ENCODE measurements around the gene IFNGR2.

DNA sequence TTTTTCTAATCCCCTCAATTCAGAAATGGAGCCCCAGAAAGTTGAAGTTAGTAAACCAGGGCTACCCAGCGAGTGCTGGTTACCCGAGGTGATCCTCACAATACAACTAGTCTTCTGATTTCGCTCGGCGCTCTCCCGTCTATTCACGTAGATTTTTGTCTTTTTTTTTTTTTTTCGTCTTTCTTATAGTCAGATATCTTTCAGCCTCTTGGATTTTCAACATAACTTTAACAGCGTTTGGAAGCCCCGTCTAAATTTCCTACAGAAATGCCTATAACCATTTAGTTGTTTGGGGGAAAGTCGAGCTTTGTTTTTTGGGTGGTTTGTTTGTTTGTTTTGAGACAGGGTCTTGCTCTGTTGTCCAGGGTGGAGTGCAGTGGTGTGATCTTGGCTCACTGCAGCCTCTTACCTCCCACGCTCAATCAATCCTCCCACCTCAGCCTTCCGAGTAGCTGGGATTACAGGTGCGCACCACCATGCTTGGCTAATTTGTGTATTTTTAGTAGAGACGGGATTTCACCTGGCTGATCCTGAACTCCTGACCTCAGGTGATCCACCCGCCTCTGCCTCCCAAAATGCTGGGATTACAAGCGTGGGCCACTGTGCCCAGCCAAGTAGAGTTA is 77.4 kb downstream of the IFNGR2 start:
- TF ChIP-seq, protein P1, sequence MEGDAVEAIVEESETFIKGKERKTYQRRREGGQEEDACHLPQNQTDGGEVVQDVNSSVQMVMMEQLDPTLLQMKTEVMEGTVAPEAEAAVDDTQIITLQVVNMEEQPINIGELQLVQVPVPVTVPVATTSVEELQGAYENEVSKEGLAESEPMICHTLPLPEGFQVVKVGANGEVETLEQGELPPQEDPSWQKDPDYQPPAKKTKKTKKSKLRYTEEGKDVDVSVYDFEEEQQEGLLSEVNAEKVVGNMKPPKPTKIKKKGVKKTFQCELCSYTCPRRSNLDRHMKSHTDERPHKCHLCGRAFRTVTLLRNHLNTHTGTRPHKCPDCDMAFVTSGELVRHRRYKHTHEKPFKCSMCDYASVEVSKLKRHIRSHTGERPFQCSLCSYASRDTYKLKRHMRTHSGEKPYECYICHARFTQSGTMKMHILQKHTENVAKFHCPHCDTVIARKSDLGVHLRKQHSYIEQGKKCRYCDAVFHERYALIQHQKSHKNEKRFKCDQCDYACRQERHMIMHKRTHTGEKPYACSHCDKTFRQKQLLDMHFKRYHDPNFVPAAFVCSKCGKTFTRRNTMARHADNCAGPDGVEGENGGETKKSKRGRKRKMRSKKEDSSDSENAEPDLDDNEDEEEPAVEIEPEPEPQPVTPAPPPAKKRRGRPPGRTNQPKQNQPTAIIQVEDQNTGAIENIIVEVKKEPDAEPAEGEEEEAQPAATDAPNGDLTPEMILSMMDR (IDR thresholded peaks at IDR 0.05), result no peak
- TF ChIP-seq EZH2 (IDR thresholded peaks at IDR 0.05; ENCODE audit: borderline replicate concordance, insufficient read depth, low read depth, low read length, poor library complexity, severe bottlenecking), result no peak

Data from B cell (primary cell).